CD4-positive, alpha-beta memory T cell (primary cell): ENCODE data around the gene FBXL17. TPM values are rescaled to one million over a fixed set of nuclear protein-coding genes. Genes with fewer than 3 reads are reported as not detected.

Experiments used
- CTCF ChIA-PET: fragments of 350-600 bp; sonication (Branson Sonifier 250); formaldehyde crosslinking; loops from one replicate; lab custom pipeline; 2021; ENCODE audit warnings: inconsistent platforms; ENCODE audit not compliant: partially characterized antibody; lab: Charles Lee
- POLR2A ChIA-PET: fragments of 350-600 bp; sonication (Branson Sonifier 250); formaldehyde crosslinking; loops from one replicate; lab custom pipeline; 2021; ENCODE audit not compliant: partially characterized antibody; lab: Charles Lee
- DNase-seq, 5 donors: peaks; one replicate each; pipeline versions ENCODE4 v3.0.0 to v3.0.0-alpha.2; 2020 to 2022; ENCODE audit warnings: mixed read lengths in 1 of 5
- H3K27ac ChIP-seq: one replicate; pipeline ENCODE4 v1.7.0; 2013; ENCODE audit warnings: low read depth, low read length
- H3K27me3 ChIP-seq: 2 replicates; pipeline ENCODE4 v1.7.0; 2013; ENCODE audit warnings: mild to moderate bottlenecking, low read length, moderate library complexity; ENCODE audit not compliant: insufficient read depth
- H3K36me3 ChIP-seq: 2 replicates; pipeline ENCODE4 v1.7.0; 2013; ENCODE audit warnings: mild to moderate bottlenecking, low read length, moderate library complexity; ENCODE audit not compliant: insufficient read depth
- H3K4me1 ChIP-seq: 2 replicates; pipeline ENCODE4 v1.7.0; 2013; ENCODE audit warnings: mild to moderate bottlenecking, low read length, moderate library complexity; ENCODE audit not compliant: insufficient read depth
- H3K4me3 ChIP-seq, 2 donors: one replicate each; pipeline ENCODE4 v1.7.0; 2013; ENCODE audit warnings: low read length in 2 of 2, mild to moderate bottlenecking in 1 of 2
- H3K9me3 ChIP-seq, 2 donors: one replicate each; pipeline ENCODE4 v1.7.0; 2013; ENCODE audit warnings: low read length in 2 of 2, control low read depth in 1 of 2; ENCODE audit not compliant: control insufficient read depth in 1 of 2
- H3K27ac Mint-ChIP-seq, 7 donors: one replicate each; pipeline ENCODE4 v1.8.0; 2020 to 2021; ENCODE audit warnings: mixed read lengths in 7 of 7, mild to moderate bottlenecking in 6 of 7, inconsistent platforms in 3 of 7, moderate library complexity in 3 of 7
- H3K27me3 Mint-ChIP-seq, 2 donors: one replicate each; pipeline ENCODE4 v1.8.0; 2020 to 2021; ENCODE audit warnings: mixed read lengths in 2 of 2
- H3K36me3 Mint-ChIP-seq, 2 donors: one replicate each; pipeline ENCODE4 v1.8.0; 2020 to 2021; ENCODE audit warnings: mixed read lengths in 2 of 2, inconsistent platforms in 1 of 2, mild to moderate bottlenecking in 1 of 2
- H3K4me1 Mint-ChIP-seq, 4 donors: one replicate each; pipeline ENCODE4 v1.8.0; 2020 to 2021; ENCODE audit warnings: mixed read lengths in 4 of 4, mild to moderate bottlenecking in 1 of 4
- H3K4me3 Mint-ChIP-seq, 8 donors: one replicate each; pipeline ENCODE4 v1.8.0; 2020 to 2021; ENCODE audit warnings: mixed read lengths in 8 of 8, mild to moderate bottlenecking in 7 of 8, moderate library complexity in 6 of 8, inconsistent platforms in 3 of 8
- H3K9me3 Mint-ChIP-seq, 8 donors: one replicate each; pipeline ENCODE4 v1.8.0; 2020 to 2021; ENCODE audit warnings: mixed read lengths in 8 of 8, mild to moderate bottlenecking in 5 of 8, inconsistent platforms in 3 of 8, moderate library complexity in 1 of 8
- intact Hi-C: fragments of 100-400 bp; cut with micrococcal nuclease; formaldehyde crosslinking; loops from one replicate; pipeline ENCODE4 v1.15.1; 2023
- polyA plus RNA-seq, 2 donors: library from polyadenylated mRNA; unstranded; fragments of 300-500 nt; fragmentation: Illumina TruSeq; gene quantifications; one replicate each; pipeline ENCODE4 v1.2.3, GENCODE V29; 2021
- total RNA-seq, 2 experiments: library from RNA; stranded (reverse); gene quantifications; one replicate each; pipeline ENCODE4 v1.2.3, GENCODE V29; 2021

The FBXL17 gene
- total and polyA plus RNA-seq, 4 experiments from 2014 or later = 7.1 to 27.5 (median 16.8) TPM

- ChIA-PET CTCF (no interaction called here), POLR2A (no interaction called here)
- H3K4me1 Mint-ChIP-seq = peaks cover 0 to 3% (median 0%) of the 10 kb centered on the region in 4 donors
- no peaks in the 10 kb centered on the region for H3K27me3 ChIP-seq
- no peak overlapping the region for H3K27ac Mint-ChIP-seq
- H3K36me3 Mint-ChIP-seq = peaks cover 46 to 57% of the 10 kb centered on the region in 2 donors
- DNase-seq = no peak
- H3K27me3 Mint-ChIP-seq = no peaks in the 10 kb centered on the region
- no peaks in the 10 kb centered on the region for H3K4me1 ChIP-seq
- H3K9me3 Mint-ChIP-seq = peaks cover 8 to 56% (median 42%) of the 10 kb centered on the region in 8 donors
- H3K27ac ChIP-seq = no peak overlapping the region
- no peaks in the 10 kb centered on the region for H3K36me3 ChIP-seq
- H3K4me3 Mint-ChIP-seq = no peak overlapping the region
- no peaks in the 10 kb centered on the region for H3K9me3 ChIP-seq
- intact Hi-C loops = no loop called here
- H3K4me3 ChIP-seq = no peak overlapping the region
Measured at GRCh38 chr5:108054349-108054748, 327.5 kb downstream of the FBXL17 start.

- intact Hi-C loops = no loop called here
- POLR2A ChIA-PET = no interaction called here
- CTCF ChIA-PET = no interaction called here
- Mint-ChIP-seq H3K9me3 (peaks cover 0 to 28% (median 22%) of the 10 kb centered on the region in 8 donors), H3K27me3 (no peaks in the 10 kb centered on the region), H3K4me3 (no peak overlapping the region), H3K4me1 (peaks cover 0 to 2% (median under 1%) of the 10 kb centered on the region in 4 donors), H3K27ac (peak overlapping the region in 1 of 7 donors; percentile 72), H3K36me3 (peaks cover 27 to 66% of the 10 kb centered on the region in 2 donors)
- Histone ChIP-seq H3K9me3 (no peaks in the 10 kb centered on the region), H3K4me3 (no peak overlapping the region), H3K27ac (no peak overlapping the region), H3K36me3 (no peaks in the 10 kb centered on the region), H3K4me1 (no peaks in the 10 kb centered on the region), H3K27me3 (no peaks in the 10 kb centered on the region)
- no peak for DNase-seq
Measured at GRCh38 chr5:108046955-108047670, 334.8 kb downstream of the FBXL17 start.

GRCh38 chr5:108036482-108036881 lies 345.4 kb downstream of the FBXL17 start:
- intact Hi-C loops = no loop called here

GRCh38 chr5:108028883-108029282 lies 353.0 kb downstream of the FBXL17 start:
- Mint-ChIP-seq H3K36me3 (peaks cover 0 to 9% of the 10 kb centered on the region in 2 donors), H3K27ac (peak overlapping the region in 1 of 7 donors; percentile 82), H3K4me1 (peaks cover 0 to 1% (median 0%) of the 10 kb centered on the region in 4 donors), H3K4me3 (no peak overlapping the region), H3K27me3 (no peaks in the 10 kb centered on the region), H3K9me3 (peaks cover 0 to 2% (median 0%) of the 10 kb centered on the region in 8 donors)
- no peaks in the 10 kb centered on the region for H3K9me3 ChIP-seq
- no peak overlapping the region for H3K4me3 ChIP-seq
- H3K27me3 ChIP-seq = no peaks in the 10 kb centered on the region
- intact Hi-C loops = no loop called here
- DNase-seq = no peak
- POLR2A ChIA-PET = no interaction called here
- H3K36me3 ChIP-seq = no peaks in the 10 kb centered on the region
- no peaks in the 10 kb centered on the region for H3K4me1 ChIP-seq
- no peak overlapping the region for H3K27ac ChIP-seq
- CTCF ChIA-PET = no interaction called here

More at GRCh38 chr5:108036482-108036881, 345.4 kb downstream of the FBXL17 start:
- H3K36me3 Mint-ChIP-seq = peaks cover 0 to 5% of the 10 kb centered on the region in 2 donors
- Histone ChIP-seq H3K27me3 (no peaks in the 10 kb centered on the region), H3K27ac (no peak overlapping the region), H3K4me1 (no peaks in the 10 kb centered on the region), H3K9me3 (no peaks in the 10 kb centered on the region), H3K36me3 (no peaks in the 10 kb centered on the region), H3K4me3 (no peak overlapping the region)
- POLR2A ChIA-PET = no interaction called here
- H3K27me3 Mint-ChIP-seq = no peaks in the 10 kb centered on the region
- CTCF ChIA-PET = no interaction called here
- no peaks in the 10 kb centered on the region for H3K4me1 Mint-ChIP-seq
- H3K27ac Mint-ChIP-seq = no peak overlapping the region
- no peak for DNase-seq
- H3K4me3 Mint-ChIP-seq = no peak overlapping the region
- peaks cover 0 to 2% (median 0%) of the 10 kb centered on the region in 8 donors for H3K9me3 Mint-ChIP-seq

- CTCF ChIA-PET = no interaction called here
- Mint-ChIP-seq H3K27me3 (no peaks in the 10 kb centered on the region), H3K4me1 (peaks cover 0 to 1% (median 0%) of the 10 kb centered on the region in 4 donors)
Measured at GRCh38 chr5:108028412-108028811, 353.5 kb downstream of the FBXL17 start.

GRCh38 chr5:108025957-108026356 lies 355.9 kb downstream of the FBXL17 start:
- H3K27ac Mint-ChIP-seq = no peak overlapping the region
- H3K27me3 Mint-ChIP-seq = no peaks in the 10 kb centered on the region
- peaks cover 0 to 4% of the 10 kb centered on the region in 2 donors for H3K36me3 Mint-ChIP-seq
- no peaks in the 10 kb centered on the region for H3K9me3 Mint-ChIP-seq
- H3K36me3 ChIP-seq = no peaks in the 10 kb centered on the region
- no peak for DNase-seq
- no peaks in the 10 kb centered on the region for H3K27me3 ChIP-seq
- intact Hi-C loops = no loop called here
- CTCF ChIA-PET = no interaction called here
- H3K4me1 Mint-ChIP-seq = peaks cover 0 to 1% (median 0%) of the 10 kb centered on the region in 4 donors
- no peak overlapping the region for H3K27ac ChIP-seq
- H3K4me3 Mint-ChIP-seq = no peak overlapping the region
- no peak overlapping the region for H3K4me3 ChIP-seq
- no peaks in the 10 kb centered on the region for H3K9me3 ChIP-seq
- POLR2A ChIA-PET = no interaction called here
- no peaks in the 10 kb centered on the region for H3K4me1 ChIP-seq

More at GRCh38 chr5:108028412-108028811, 353.5 kb downstream of the FBXL17 start:
- Mint-ChIP-seq H3K27ac (no peak overlapping the region), H3K36me3 (peaks cover 0 to 9% of the 10 kb centered on the region in 2 donors), H3K9me3 (peaks cover 0 to 2% (median 0%) of the 10 kb centered on the region in 8 donors), H3K4me3 (no peak overlapping the region)
- Histone ChIP-seq H3K36me3 (no peaks in the 10 kb centered on the region), H3K4me3 (no peak overlapping the region), H3K9me3 (no peaks in the 10 kb centered on the region), H3K27ac (no peak overlapping the region), H3K4me1 (no peaks in the 10 kb centered on the region), H3K27me3 (no peaks in the 10 kb centered on the region)
- intact Hi-C loops = no loop called here
- DNase-seq = no peak
- POLR2A ChIA-PET = no interaction called here

- no peak overlapping the region for H3K4me3 Mint-ChIP-seq
- H3K9me3 Mint-ChIP-seq = no peaks in the 10 kb centered on the region
- no peaks in the 10 kb centered on the region for H3K27me3 Mint-ChIP-seq
- no peaks in the 10 kb centered on the region for H3K36me3 ChIP-seq
- peaks cover 0 to 1% (median 0%) of the 10 kb centered on the region in 4 donors for H3K4me1 Mint-ChIP-seq
- peaks cover 0 to 4% of the 10 kb centered on the region in 2 donors for H3K36me3 Mint-ChIP-seq
- no peak overlapping the region for H3K27ac ChIP-seq
- no peak overlapping the region for H3K4me3 ChIP-seq
- H3K4me1 ChIP-seq = no peaks in the 10 kb centered on the region
- no peak overlapping the region for H3K27ac Mint-ChIP-seq
- CTCF ChIA-PET = interaction anchor here (0.7 kb wide), 1 partner anchor 15 kb away, joined by 3 read pairs; no protein-coding TSS in a partner anchor
- DNase-seq = no peak
- no peaks in the 10 kb centered on the region for H3K27me3 ChIP-seq
- POLR2A ChIA-PET = no interaction called here
- intact Hi-C loops = no loop called here
- no peaks in the 10 kb centered on the region for H3K9me3 ChIP-seq
Measured at GRCh38 chr5:108024986-108025385, 356.9 kb downstream of the FBXL17 start.
